Neural progenitor cell (in vitro differentiated cells): ENCODE data around the gene PTDSS2. TPM values are rescaled to one million over a fixed set of nuclear protein-coding genes. Genes with fewer than 3 reads are reported as not detected.
A peak's percentile ranks its signal among the peaks of the same experiment; 100 is the strongest.

ENCODE experiments used
- DNase-seq: peaks from one replicate; pipeline ENCODE4 v3.0.0-alpha.2; 2016; ENCODE audit warnings: low spot score
- H2AFZ ChIP-seq: fragments of 200-600 bp; sonication (generic); replicated peaks from 2 replicates; pipeline ENCODE4 v1.6.1; 2016; ENCODE audit warnings: antibody characterized with exemption
- H3F3A ChIP-seq: fragments of 200-600 bp; sonication (generic); 2 replicates; pipeline ENCODE4 v1.6.1; 2016; ENCODE audit warnings: antibody characterized with exemption, low read depth
- H3K27ac ChIP-seq: fragments of 200-600 bp; sonication (generic); 2 replicates; pipeline ENCODE4 v1.5.1; 2016; ENCODE audit warnings: mild to moderate bottlenecking
- H3K27me3 ChIP-seq: fragments of 200-600 bp; sonication (generic); 2 replicates; pipeline ENCODE4 v1.6.1; 2016; ENCODE audit warnings: mild to moderate bottlenecking, moderate library complexity
- H3K36me3 ChIP-seq: fragments of 200-600 bp; sonication (generic); 2 replicates; pipeline ENCODE4 v1.5.1; 2016
- H3K4me1 ChIP-seq: fragments of 200-600 bp; sonication (generic); 2 replicates; pipeline ENCODE4 v1.6.1; 2016; ENCODE audit warnings: mixed run types
- H3K4me2 ChIP-seq: fragments of 200-600 bp; sonication (generic); 2 replicates; pipeline ENCODE4 v1.6.1; 2016
- H3K4me3 ChIP-seq: fragments of 200-600 bp; sonication (generic); 2 replicates; pipeline ENCODE4 v1.5.1; 2016
- H3K79me2 ChIP-seq: fragments of 200-600 bp; sonication (generic); 2 replicates; pipeline ENCODE4 v1.6.1; 2016; ENCODE audit warnings: low read depth
- H3K9ac ChIP-seq: fragments of 200-600 bp; sonication (generic); 2 replicates; pipeline ENCODE4 v1.6.1; 2016
- H3K9me3 ChIP-seq: fragments of 200-600 bp; sonication (generic); 2 replicates; pipeline ENCODE4 v1.5.1; 2016; ENCODE audit warnings: low read depth
- H4K20me1 ChIP-seq: fragments of 200-600 bp; sonication (generic); 2 replicates; pipeline ENCODE4 v1.6.1; 2016; ENCODE audit warnings: low read depth
- H3K27ac Mint-ChIP-seq: 3 replicates; pipeline ENCODE4 v1.8.0; 2021; ENCODE audit warnings: mixed read lengths
- H3K27me3 Mint-ChIP-seq: 2 replicates; pipeline ENCODE4 v1.8.0; 2022; ENCODE audit warnings: low read depth, mild to moderate bottlenecking, inconsistent platforms, moderate library complexity, mixed read lengths; ENCODE audit not compliant: insufficient read depth
- H3K36me3 Mint-ChIP-seq: 3 replicates; pipeline ENCODE4 v1.8.0; 2021; ENCODE audit warnings: mixed read lengths
- H3K4me1 Mint-ChIP-seq: 3 replicates; pipeline ENCODE4 v1.8.0; 2021; ENCODE audit warnings: mixed read lengths
- H3K4me3 Mint-ChIP-seq: 3 replicates; pipeline ENCODE4 v1.8.0; 2021; ENCODE audit warnings: mild to moderate bottlenecking, moderate library complexity, mixed read lengths
- H3K9me3 Mint-ChIP-seq: 3 replicates; pipeline ENCODE4 v1.8.0; 2020; ENCODE audit warnings: mixed read lengths
- EZH2 ChIP-seq: fragments of 200-600 bp; sonication (generic); IDR thresholded peaks from 2 replicates; pipeline ENCODE4 v1.6.1; 2017; ENCODE audit warnings: antibody characterized with exemption, mild to moderate bottlenecking, moderate library complexity
- EZH2phosphoT487 ChIP-seq: fragments of 200-600 bp; sonication (generic); IDR thresholded peaks from 2 replicates; pipeline ENCODE4 v1.6.1; 2017; ENCODE audit warnings: antibody characterized with exemption
- total RNA-seq: library from RNA; depleted of rRNA; stranded (reverse); fragments of >200 nt; gene quantifications from 2 replicates; pipeline ENCODE4 v1.2.3, GENCODE V29; 2015; ENCODE audit warnings: low replicate concordance
- TF ChIP-seq, protein P1 (sequence below): fragments of 200-600 bp; sonication (generic); IDR thresholded peaks from 2 replicates; pipeline ENCODE4 v1.5.1; 2017; ENCODE audit warnings: antibody characterized with exemption, mild to moderate bottlenecking

PTDSS2 gene
- total RNA-seq, 1 donor from 2014 or later, result 24.7 TPM

DNA sequence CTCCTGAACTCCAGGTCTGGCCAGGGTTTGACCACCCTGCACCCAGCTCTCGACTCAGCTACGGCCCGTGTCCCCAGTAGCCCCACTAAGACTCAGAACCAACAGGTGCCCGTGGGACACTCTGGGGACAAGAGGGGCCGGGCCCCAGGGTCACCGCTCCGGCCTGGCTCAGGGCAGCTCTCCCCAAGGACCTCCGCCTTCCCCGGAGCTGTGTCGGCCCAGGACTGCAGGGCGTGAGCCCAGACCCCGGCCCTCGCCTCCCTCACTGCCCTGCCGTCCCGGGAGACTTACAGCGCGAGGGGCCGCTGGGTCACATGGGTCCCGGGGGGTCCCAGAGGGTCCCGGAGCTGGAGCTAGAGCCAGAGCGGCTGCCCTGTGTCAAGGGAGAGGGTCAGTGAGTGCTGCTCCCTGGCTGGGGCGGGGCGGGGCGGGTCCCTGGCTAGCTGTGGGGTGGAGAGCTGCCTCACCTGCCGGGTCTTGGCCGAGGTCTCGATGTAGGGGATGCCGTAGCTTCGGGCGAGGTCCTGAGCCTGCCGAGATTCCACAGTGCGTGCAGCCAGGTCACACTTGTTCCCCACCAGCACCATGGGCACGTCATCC, 83.0 kb downstream of the PTDSS2 start:
- Mint-ChIP-seq H3K9me3 (no peaks in the 10 kb centered on the region), H3K27ac (no peak overlapping the region), H3K36me3 (peaks cover 2% of the 10 kb centered on the region), H3K4me1 (peaks cover 9% of the 10 kb centered on the region), H3K4me3 (peak overlapping the region; percentile 60), H3K27me3 (peaks cover 4% of the 10 kb centered on the region)
- Histone ChIP-seq H2AFZ (no peak overlapping the region), H3K9ac (no peak overlapping the region), H3F3A (peaks cover 27% of the 10 kb centered on the region), H3K27me3 (peaks cover 22% of the 10 kb centered on the region), H3K9me3 (no peaks in the 10 kb centered on the region), H3K36me3 (no peaks in the 10 kb centered on the region), H3K4me2 (no peak overlapping the region), H4K20me1 (peaks cover 23% of the 10 kb centered on the region), H3K27ac (no peak overlapping the region), H3K4me1 (peaks cover 12% of the 10 kb centered on the region), H3K4me3 (no peak overlapping the region), H3K79me2 (peaks cover 13% of the 10 kb centered on the region)
- DNase-seq, result no peak
- no peak for TF ChIP-seq EZH2phosphoT487
- TF ChIP-seq EZH2, result no peak
- TF ChIP-seq, protein P1, sequence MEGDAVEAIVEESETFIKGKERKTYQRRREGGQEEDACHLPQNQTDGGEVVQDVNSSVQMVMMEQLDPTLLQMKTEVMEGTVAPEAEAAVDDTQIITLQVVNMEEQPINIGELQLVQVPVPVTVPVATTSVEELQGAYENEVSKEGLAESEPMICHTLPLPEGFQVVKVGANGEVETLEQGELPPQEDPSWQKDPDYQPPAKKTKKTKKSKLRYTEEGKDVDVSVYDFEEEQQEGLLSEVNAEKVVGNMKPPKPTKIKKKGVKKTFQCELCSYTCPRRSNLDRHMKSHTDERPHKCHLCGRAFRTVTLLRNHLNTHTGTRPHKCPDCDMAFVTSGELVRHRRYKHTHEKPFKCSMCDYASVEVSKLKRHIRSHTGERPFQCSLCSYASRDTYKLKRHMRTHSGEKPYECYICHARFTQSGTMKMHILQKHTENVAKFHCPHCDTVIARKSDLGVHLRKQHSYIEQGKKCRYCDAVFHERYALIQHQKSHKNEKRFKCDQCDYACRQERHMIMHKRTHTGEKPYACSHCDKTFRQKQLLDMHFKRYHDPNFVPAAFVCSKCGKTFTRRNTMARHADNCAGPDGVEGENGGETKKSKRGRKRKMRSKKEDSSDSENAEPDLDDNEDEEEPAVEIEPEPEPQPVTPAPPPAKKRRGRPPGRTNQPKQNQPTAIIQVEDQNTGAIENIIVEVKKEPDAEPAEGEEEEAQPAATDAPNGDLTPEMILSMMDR, result no peak

DNA sequence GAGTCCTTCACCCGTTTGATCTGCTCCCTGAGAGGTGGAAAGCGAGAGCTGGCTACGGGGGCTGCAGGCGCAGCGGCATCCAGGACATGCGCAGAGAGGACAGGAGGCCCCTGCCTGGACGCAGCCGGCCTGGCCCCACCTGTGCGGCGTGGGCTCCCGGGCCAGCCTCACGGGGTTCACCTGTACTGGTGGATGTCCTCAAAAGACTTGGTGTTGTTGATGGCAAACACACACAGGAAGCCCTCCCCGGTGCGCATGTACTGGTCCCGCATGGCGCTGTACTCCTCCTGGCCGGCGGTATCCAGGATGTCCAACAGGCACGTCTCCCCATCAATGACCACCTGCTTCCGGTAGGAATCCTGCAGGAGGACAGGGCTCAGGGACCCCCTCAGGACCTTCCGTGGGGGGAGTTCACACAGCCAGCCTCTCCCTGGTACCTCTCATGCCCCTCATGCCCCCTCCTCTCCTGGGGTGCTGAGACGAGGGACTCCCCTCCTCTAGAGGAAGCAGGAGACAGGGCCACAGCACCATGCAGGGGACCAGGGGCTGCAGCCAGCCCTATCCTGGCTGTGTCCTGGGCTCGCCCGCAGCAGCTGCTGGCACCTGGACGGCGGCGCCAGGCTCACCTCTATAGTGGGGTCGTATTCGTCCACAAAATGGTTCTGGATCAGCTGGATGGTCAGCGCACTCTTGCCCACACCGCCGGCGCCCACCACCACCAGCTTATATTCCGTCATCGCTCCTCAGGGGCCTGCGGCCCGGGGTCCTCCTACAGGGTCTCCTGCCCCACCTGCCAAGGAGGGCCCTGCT, 83.7 kb downstream of the PTDSS2 start:
- H3K36me3 ChIP-seq, result no peaks in the 10 kb centered on the region
- peak overlapping the region; percentile 73 for H3K4me3 ChIP-seq
- H3K27ac ChIP-seq, result no peak overlapping the region
- H3K27me3 ChIP-seq, result peaks cover 29% of the 10 kb centered on the region
- peaks cover 2% of the 10 kb centered on the region for H3K36me3 Mint-ChIP-seq
- peaks cover 13% of the 10 kb centered on the region for H3K4me1 Mint-ChIP-seq
- TF ChIP-seq, protein P1, result no peak
- TF ChIP-seq EZH2 (no peak), EZH2phosphoT487 (no peak)
- peak overlapping the region; percentile 72 for H3K4me3 Mint-ChIP-seq
- peak overlapping the region; percentile 97 for H3K4me2 ChIP-seq
- H2AFZ ChIP-seq, result no peak overlapping the region
- no peak overlapping the region for H3K27ac Mint-ChIP-seq
- H3K9ac ChIP-seq, result peak overlapping the region; percentile 55
- H3K79me2 ChIP-seq, result peaks cover 13% of the 10 kb centered on the region
- no peak for DNase-seq
- peaks cover 30% of the 10 kb centered on the region for H3F3A ChIP-seq
- peaks cover 23% of the 10 kb centered on the region for H4K20me1 ChIP-seq
- H3K9me3 Mint-ChIP-seq, result no peaks in the 10 kb centered on the region
- H3K27me3 Mint-ChIP-seq, result peaks cover 2% of the 10 kb centered on the region
- no peaks in the 10 kb centered on the region for H3K9me3 ChIP-seq
- peaks cover 12% of the 10 kb centered on the region for H3K4me1 ChIP-seq

DNA sequence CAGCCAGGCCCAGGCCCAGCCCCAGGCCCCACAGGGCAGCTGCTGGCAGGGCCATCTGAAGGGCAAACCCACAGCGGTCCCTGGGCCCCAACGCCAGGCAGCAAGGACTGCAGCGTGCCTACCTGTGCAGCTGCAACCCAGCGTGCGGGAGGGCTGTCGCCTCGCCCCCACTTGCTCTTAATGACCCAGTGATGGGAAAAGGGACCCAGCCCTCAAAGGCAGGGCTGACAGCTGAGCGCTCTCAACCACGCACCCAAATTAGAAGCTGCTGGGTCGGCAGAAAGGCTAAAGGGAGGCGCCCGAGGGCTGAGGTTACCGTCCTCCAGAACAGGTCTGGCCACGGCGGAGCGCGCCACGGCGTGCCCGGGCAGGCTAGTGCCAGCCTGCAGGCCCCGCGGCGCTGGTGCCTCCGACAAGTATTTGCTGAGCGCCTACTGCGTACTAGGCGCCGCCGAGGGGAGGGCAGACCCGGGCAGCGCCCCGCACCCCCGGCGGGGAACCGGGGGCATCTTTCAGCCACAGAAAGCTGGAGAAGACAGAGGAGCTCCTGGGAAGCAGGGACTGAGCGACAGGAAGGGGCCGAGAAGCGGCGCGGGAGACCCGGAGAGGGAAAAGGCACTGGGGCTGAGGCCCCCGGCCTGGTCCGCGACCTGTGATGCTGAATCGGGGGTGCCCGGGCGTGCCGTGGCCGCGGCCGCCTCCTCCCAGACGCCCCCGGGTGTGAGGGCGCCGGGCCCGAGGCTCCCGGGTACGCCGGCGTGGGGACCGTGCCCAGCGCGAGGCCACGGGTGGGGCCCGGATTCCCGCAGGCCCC, 84.5 kb downstream of the PTDSS2 start:
- H3K27ac ChIP-seq, result no peak overlapping the region
- Mint-ChIP-seq H3K27ac (no peak overlapping the region), H3K4me3 (peak overlapping the region; percentile 78), H3K4me1 (peaks cover 14% of the 10 kb centered on the region), H3K9me3 (no peaks in the 10 kb centered on the region), H3K27me3 (peaks cover 2% of the 10 kb centered on the region), H3K36me3 (peaks cover 2% of the 10 kb centered on the region)
- TF ChIP-seq EZH2 (no peak), EZH2phosphoT487 (no peak)
- TF ChIP-seq, protein P1, result no peak
- H2AFZ ChIP-seq, result no peak overlapping the region
- peaks cover 30% of the 10 kb centered on the region for H3F3A ChIP-seq
- DNase-seq, result peak; percentile 38
- peaks cover 13% of the 10 kb centered on the region for H3K79me2 ChIP-seq
- H3K36me3 ChIP-seq, result no peaks in the 10 kb centered on the region
- peak overlapping the region; percentile 97 for H3K4me2 ChIP-seq
- H3K27me3 ChIP-seq, result peaks cover 31% of the 10 kb centered on the region
- H3K4me3 ChIP-seq, result peak overlapping the region; percentile 73
- peaks cover 12% of the 10 kb centered on the region for H3K4me1 ChIP-seq
- H3K9ac ChIP-seq, result peak overlapping the region; percentile 55
- peaks cover 23% of the 10 kb centered on the region for H4K20me1 ChIP-seq
- no peaks in the 10 kb centered on the region for H3K9me3 ChIP-seq
